ENCODE data around the gene NUDT3. TPM values are rescaled to one million over a fixed set of nuclear protein-coding genes. Genes with fewer than 3 reads are reported as not detected.

The NUDT3 gene
- total and polyA plus RNA-seq, 9 of the 15 experiments (the other 6 are each of a cell fraction or from before 2014, with no cell fraction given): 5.4 to 81.2 (median 56.4) TPM

GRCh38 chr6:34359418-34360158 is 32.9 kb downstream of the NUDT3 start:
- WGBS (ENCODE audit: insufficient coverage, low coverage, missing lambda C conversion rate): 75% methylated on average over 2 of the region's 2 CpGs
- no TSS peak for BruUV-seq (replicated peaks)
- in situ Hi-C loops (cut with MboI) (no loop called here), intact Hi-C loops (cut with micrococcal nuclease) (no loop called here)
- POLR2A ChIA-PET: interaction anchor here (0.5 to 1.6 kb wide), 5 partner anchors 12 to 812 kb away, joined by 3 read pairs; no protein-coding TSS in a partner anchor
- Histone ChIP-seq H3K27ac (ENCODE audit: extremely low read depth, low read depth, low read length) (no peak overlapping the region), H3K36me3 (ENCODE audit: control insufficient read depth, insufficient read depth, low read length) (no peaks in the 10 kb centered on the region), H3K4me1 (replicated peaks in 1 of 2; ENCODE audit: control insufficient read depth in 2 of 2, insufficient read depth in 2 of 2, low read length in 2 of 2) (peaks cover 0 to 19% of the 10 kb centered on the region in 2 experiments; a peak in 3 of 5 replicates), H3K9me1 (ENCODE audit: control insufficient read depth, insufficient read depth, low read length) (no peaks in the 10 kb centered on the region), H2AFZ (ENCODE audit: low read depth, low read length) (no peak overlapping the region), H3K9ac (ENCODE audit: insufficient read depth in 1 of 2, low read depth in 2 of 2, low read length in 2 of 2) (no peak overlapping the region), H3K9me3 (replicated peaks; ENCODE audit: control insufficient read depth, insufficient read depth, low read depth, low read length) (no peaks in the 10 kb centered on the region), H3K4me3 (no peak overlapping the region), H4K20me1 (replicated peaks; ENCODE audit: control insufficient read depth, insufficient read depth, low read length) (peaks cover 15% of the 10 kb centered on the region; the same call in 1 of the 2 replicates), H3K27me3 (ENCODE audit: control insufficient read depth in 2 of 2, insufficient read depth in 2 of 2, low read length in 2 of 2) (no peaks in the 10 kb centered on the region), H3K79me2 (ENCODE audit: control insufficient read depth, insufficient read depth, low read length) (peaks cover 95% of the 10 kb centered on the region), H3K4me2 (ENCODE audit: insufficient read depth, low read length) (no peak overlapping the region)
- DNase-seq (ENCODE audit: extremely low read depth in 1 of 4, low spot score in 3 of 4) (no peak), ATAC-seq (no peak), FAIRE-seq (no peak)
- TF ChIP-seq ZBTB5 (IDR thresholded peaks at IDR 0.05) (no peak), ZNF24 (IDR thresholded peaks at IDR 0.05) (no peak), ASH1L (IDR thresholded peaks at IDR 0.05; ENCODE audit: borderline replicate concordance, low read depth, partially characterized antibody) (no peak), KLF6 (CRISPR knock-in tag; IDR thresholded peaks at IDR 0.05; ENCODE audit: borderline replicate concordance) (no peak), ZKSCAN3 (CRISPR knock-in tag; IDR thresholded peaks at IDR 0.05) (no peak), ZNF175 (CRISPR knock-in tag; IDR thresholded peaks at IDR 0.05; ENCODE audit: low read depth) (no peak), RBFOX2 (IDR thresholded peaks at IDR 0.05; ENCODE audit: low read depth, low read length) (no peak), CBFA2T2 (conservative IDR thresholded peaks at IDR 0.05) (no peak), PPARD (CRISPR knock-in tag; IDR thresholded peaks at IDR 0.05) (no peak)
- TF ChIP-seq, protein P1, sequence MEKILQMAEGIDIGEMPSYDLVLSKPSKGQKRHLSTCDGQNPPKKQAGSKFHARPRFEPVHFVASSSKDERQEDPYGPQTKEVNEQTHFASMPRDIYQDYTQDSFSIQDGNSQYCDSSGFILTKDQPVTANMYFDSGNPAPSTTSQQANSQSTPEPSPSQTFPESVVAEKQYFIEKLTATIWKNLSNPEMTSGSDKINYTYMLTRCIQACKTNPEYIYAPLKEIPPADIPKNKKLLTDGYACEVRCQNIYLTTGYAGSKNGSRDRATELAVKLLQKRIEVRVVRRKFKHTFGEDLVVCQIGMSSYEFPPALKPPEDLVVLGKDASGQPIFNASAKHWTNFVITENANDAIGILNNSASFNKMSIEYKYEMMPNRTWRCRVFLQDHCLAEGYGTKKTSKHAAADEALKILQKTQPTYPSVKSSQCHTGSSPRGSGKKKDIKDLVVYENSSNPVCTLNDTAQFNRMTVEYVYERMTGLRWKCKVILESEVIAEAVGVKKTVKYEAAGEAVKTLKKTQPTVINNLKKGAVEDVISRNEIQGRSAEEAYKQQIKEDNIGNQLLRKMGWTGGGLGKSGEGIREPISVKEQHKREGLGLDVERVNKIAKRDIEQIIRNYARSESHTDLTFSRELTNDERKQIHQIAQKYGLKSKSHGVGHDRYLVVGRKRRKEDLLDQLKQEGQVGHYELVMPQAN (IDR thresholded peaks at IDR 0.05; ENCODE audit: borderline replicate concordance): no peak
- CTCF ChIA-PET (ENCODE audit: low intra/inter-chr PET ratio): no interaction called here
